Karpas-422 (cell line): ENCODE results near the gene C1QB. TPM values are rescaled to one million over a fixed set of nuclear protein-coding genes. Genes with fewer than 3 reads are reported as not detected.

Experiments
- DNase-seq: peaks from one replicate; pipeline ENCODE4 v3.0.0-alpha.2; 2015
- H2AFZ ChIP-seq: fragments of 200-600 bp; sonication (generic); 2 replicates; pipeline ENCODE4 v1.6.1; 2014; ENCODE audit warnings: antibody characterized with exemption, low read length, mixed read lengths
- H3K27ac ChIP-seq: fragments of 200-600 bp; sonication (generic); 2 replicates; pipeline ENCODE4 v1.5.1; 2014; ENCODE audit warnings: mild to moderate bottlenecking, low read length, moderate library complexity
- H3K27me3 ChIP-seq: fragments of 200-600 bp; sonication (generic); 2 replicates; pipeline ENCODE4 v1.6.1; 2014; ENCODE audit warnings: low read length, mixed read lengths
- H3K36me3 ChIP-seq: fragments of 200-600 bp; sonication (generic); 2 replicates; pipeline ENCODE4 v1.6.1; 2014; ENCODE audit warnings: low read length, mixed read lengths; ENCODE audit not compliant: insufficient read depth
- H3K4me1 ChIP-seq: fragments of 200-600 bp; sonication (generic); 2 replicates; pipeline ENCODE4 v1.6.1; 2014; ENCODE audit warnings: mild to moderate bottlenecking, low read length, mixed read lengths
- H3K4me2 ChIP-seq: fragments of 200-600 bp; sonication (generic); 2 replicates; pipeline ENCODE4 v1.6.1; 2014; ENCODE audit warnings: low read length, low read depth, mild to moderate bottlenecking; ENCODE audit not compliant: poor library complexity, severe bottlenecking
- H3K4me3 ChIP-seq: fragments of 200-600 bp; sonication (generic); 2 replicates; pipeline ENCODE4 v1.5.1; 2014; ENCODE audit warnings: mild to moderate bottlenecking, antibody characterized with exemption, low read length, mixed read lengths
- H3K79me2 ChIP-seq: fragments of 200-600 bp; sonication (generic); 2 replicates; pipeline ENCODE4 v1.6.1; 2014; ENCODE audit warnings: mild to moderate bottlenecking, low read length, mixed read lengths
- H3K9ac ChIP-seq: fragments of 200-600 bp; sonication (generic); 2 replicates; pipeline ENCODE4 v1.6.0; 2014; ENCODE audit warnings: low read length
- H3K9me2 ChIP-seq: fragments of 200-600 bp; sonication (generic), shearing (Covaris generic); replicated peaks from 2 replicates; pipeline ENCODE4 v1.6.0; 2014; ENCODE audit warnings: mild to moderate bottlenecking, low read length, moderate library complexity; ENCODE audit not compliant: insufficient read depth
- H3K9me3 ChIP-seq: fragments of 300-700, 200-600 bp; sonication (generic); 2 replicates; pipeline ENCODE4 v1.6.1; 2014; ENCODE audit warnings: low read length, mixed read lengths
- H4K20me1 ChIP-seq: fragments of 200-600 bp; sonication (generic); 2 replicates; pipeline ENCODE4 v1.6.1; 2014; ENCODE audit warnings: mild to moderate bottlenecking, antibody characterized with exemption, low read length, low read depth; ENCODE audit not compliant: insufficient read depth
- total RNA-seq: library from RNA; depleted of rRNA; stranded (reverse); fragments of >200 nt; shearing (Covaris generic); gene quantifications from 2 replicates; pipeline ENCODE4 v1.2.3, GENCODE V29; 2014; ENCODE audit warnings: low replicate concordance

The C1QB gene
- total RNA-seq, 1 experiment from 2014 or later, result not detected

GRCh38 chr1:22636927-22637326 is 16.1 kb upstream of the C1QB start:
- Histone ChIP-seq H3K27me3 (no peaks in the 10 kb centered on the region), H2AFZ (no peak overlapping the region), H4K20me1 (no peaks in the 10 kb centered on the region; the same call in 1 of the 2 replicates), H3K36me3 (no peaks in the 10 kb centered on the region), H3K79me2 (no peaks in the 10 kb centered on the region), H3K4me1 (no peaks in the 10 kb centered on the region), H3K9me2 (no peaks in the 10 kb centered on the region), H3K4me3 (no peak overlapping the region), H3K9ac (no peak overlapping the region), H3K4me2 (no peak overlapping the region), H3K27ac (no peak overlapping the region), H3K9me3 (no peaks in the 10 kb centered on the region)
- no peak for DNase-seq

- no peaks in the 10 kb centered on the region for H3K9me3 ChIP-seq
- no peaks in the 10 kb centered on the region for H3K9me2 ChIP-seq
- no peak overlapping the region for H3K9ac ChIP-seq
- H3K4me1 ChIP-seq, result no peaks in the 10 kb centered on the region
- no peak overlapping the region for H3K4me2 ChIP-seq
- no peak overlapping the region for H2AFZ ChIP-seq
- peaks cover 3% of the 10 kb centered on the region; the same call in 1 of the 2 replicates for H4K20me1 ChIP-seq
- H3K27ac ChIP-seq, result no peak overlapping the region
- no peaks in the 10 kb centered on the region for H3K79me2 ChIP-seq
- no peak overlapping the region for H3K4me3 ChIP-seq
- no peak for DNase-seq
- no peaks in the 10 kb centered on the region for H3K27me3 ChIP-seq
- no peaks in the 10 kb centered on the region for H3K36me3 ChIP-seq
Measured at GRCh38 chr1:22637907-22638445, 15.1 kb upstream of the C1QB start.

- DNase-seq, result no peak
- Histone ChIP-seq H3K79me2 (no peaks in the 10 kb centered on the region), H4K20me1 (peaks cover 3% of the 10 kb centered on the region; the same call in 1 of the 2 replicates), H3K27me3 (no peaks in the 10 kb centered on the region), H3K9ac (no peak overlapping the region), H3K4me1 (no peaks in the 10 kb centered on the region), H3K9me3 (no peaks in the 10 kb centered on the region), H3K27ac (no peak overlapping the region), H2AFZ (no peak overlapping the region), H3K4me2 (no peak overlapping the region), H3K4me3 (no peak overlapping the region), H3K36me3 (no peaks in the 10 kb centered on the region), H3K9me2 (no peaks in the 10 kb centered on the region)
Measured at GRCh38 chr1:22638476-22639234, 14.4 kb upstream of the C1QB start.

- no peaks in the 10 kb centered on the region for H3K36me3 ChIP-seq
- no peaks in the 10 kb centered on the region for H3K79me2 ChIP-seq
- H3K4me1 ChIP-seq, result no peaks in the 10 kb centered on the region
- no peaks in the 10 kb centered on the region for H3K27me3 ChIP-seq
- H3K9me2 ChIP-seq, result no peaks in the 10 kb centered on the region
- no peaks in the 10 kb centered on the region for H3K9me3 ChIP-seq
- peak; percentile 63 for DNase-seq
- H2AFZ ChIP-seq, result no peak overlapping the region
- no peak overlapping the region for H3K27ac ChIP-seq
- H3K4me3 ChIP-seq, result no peak overlapping the region
- peaks cover 3% of the 10 kb centered on the region; the same call in 1 of the 2 replicates for H4K20me1 ChIP-seq
- no peak overlapping the region for H3K9ac ChIP-seq
- H3K4me2 ChIP-seq, result no peak overlapping the region
Measured at GRCh38 chr1:22639286-22639685, 13.8 kb upstream of the C1QB start.

GRCh38 chr1:22641247-22641646 is 11.8 kb upstream of the C1QB start:
- Histone ChIP-seq H3K4me2 (no peak overlapping the region), H3K36me3 (no peaks in the 10 kb centered on the region), H3K9me3 (no peaks in the 10 kb centered on the region), H3K9me2 (no peaks in the 10 kb centered on the region), H3K4me3 (no peak overlapping the region), H4K20me1 (peaks cover 6% of the 10 kb centered on the region; the same call in 1 of the 2 replicates), H2AFZ (no peak overlapping the region), H3K4me1 (no peaks in the 10 kb centered on the region), H3K27ac (no peak overlapping the region), H3K79me2 (no peaks in the 10 kb centered on the region), H3K9ac (no peak overlapping the region), H3K27me3 (no peaks in the 10 kb centered on the region)
- DNase-seq, result no peak

GRCh38 chr1:22641906-22642636 is 11.0 kb upstream of the C1QB start:
- Histone ChIP-seq H3K27me3 (no peaks in the 10 kb centered on the region), H3K4me1 (no peaks in the 10 kb centered on the region), H3K9me3 (no peaks in the 10 kb centered on the region), H2AFZ (no peak overlapping the region), H3K4me2 (no peak overlapping the region), H3K4me3 (no peak overlapping the region), H3K9ac (no peak overlapping the region), H3K27ac (no peak overlapping the region), H3K36me3 (no peaks in the 10 kb centered on the region), H4K20me1 (peaks cover 6% of the 10 kb centered on the region; the same call in 1 of the 2 replicates), H3K9me2 (no peaks in the 10 kb centered on the region), H3K79me2 (no peaks in the 10 kb centered on the region)
- peak; percentile 89 for DNase-seq

GRCh38 chr1:22643381-22643780 is 9.7 kb upstream of the C1QB start, which contains the start of gene C1QC:
Gene C1QC, plus strand, starts transcription at chr1:22643633. Its CDS starts 391 bp downstream, at chr1:22644024.
- Histone ChIP-seq H3K36me3 (no peaks in the 10 kb centered on the region), H3K9me3 (no peaks in the 10 kb centered on the region), H3K4me3 (no peak within 1 kb of the TSS), H2AFZ (no peak within 1 kb of the TSS), H4K20me1 (peaks cover 6% of the 10 kb centered on the region; the same call in 1 of the 2 replicates), H3K4me1 (no peaks in the 10 kb centered on the region), H3K79me2 (no peaks in the 10 kb centered on the region), H3K4me2 (no peak within 1 kb of the TSS), H3K27me3 (no peaks in the 10 kb centered on the region), H3K9ac (no peak within 1 kb of the TSS), H3K27ac (no peak within 1 kb of the TSS), H3K9me2 (no peaks in the 10 kb centered on the region)
- DNase-seq, result no peak

GRCh38 chr1:22643928-22644327 is 9.1 kb upstream of the C1QB start:
- H3K4me2 ChIP-seq, result no peak overlapping the region
- H3K27ac ChIP-seq, result no peak overlapping the region
- DNase-seq, result no peak
- H2AFZ ChIP-seq, result no peak overlapping the region
- H3K4me3 ChIP-seq, result no peak overlapping the region
- H3K9ac ChIP-seq, result no peak overlapping the region
- no peaks in the 10 kb centered on the region for H3K36me3 ChIP-seq
- peaks cover 6% of the 10 kb centered on the region; the same call in 1 of the 2 replicates for H4K20me1 ChIP-seq
- H3K9me3 ChIP-seq, result no peaks in the 10 kb centered on the region
- no peaks in the 10 kb centered on the region for H3K4me1 ChIP-seq
- H3K79me2 ChIP-seq, result no peaks in the 10 kb centered on the region
- H3K27me3 ChIP-seq, result no peaks in the 10 kb centered on the region
- no peaks in the 10 kb centered on the region for H3K9me2 ChIP-seq
